GM06990 (cell line): ENCODE measurements around the gene ZNF787.

Experiments
- DNase-seq: peaks from one replicate; pipeline ENCODE4 v3.0.0-alpha.2; 2011; ENCODE audit not compliant: insufficient read length; ENCODE audit errors: extremely low read depth
- H3K27me3 ChIP-seq: replicated peaks from 2 replicates; pipeline ENCODE4 v1.6.0; 2011; ENCODE audit warnings: low read length; ENCODE audit not compliant: control insufficient read depth, insufficient read depth
- H3K36me3 ChIP-seq: 2 replicates; pipeline ENCODE4 v1.5.1; 2011; ENCODE audit warnings: low read length; ENCODE audit not compliant: control insufficient read depth, insufficient read depth
- H3K4me3 ChIP-seq: replicated peaks from 2 replicates; pipeline ENCODE4 v1.5.1; 2011; ENCODE audit warnings: low read depth, mild to moderate bottlenecking, control low read depth, low read length
- TF ChIP-seq, protein P1 (sequence below): IDR thresholded peaks from 2 replicates; pipeline ENCODE4 v1.5.1; 2011; ENCODE audit warnings: low read length, control low read depth, mild to moderate bottlenecking, inconsistent platforms; ENCODE audit not compliant: insufficient read depth, poor library complexity, severe bottlenecking

Gene ZNF787

DNA sequence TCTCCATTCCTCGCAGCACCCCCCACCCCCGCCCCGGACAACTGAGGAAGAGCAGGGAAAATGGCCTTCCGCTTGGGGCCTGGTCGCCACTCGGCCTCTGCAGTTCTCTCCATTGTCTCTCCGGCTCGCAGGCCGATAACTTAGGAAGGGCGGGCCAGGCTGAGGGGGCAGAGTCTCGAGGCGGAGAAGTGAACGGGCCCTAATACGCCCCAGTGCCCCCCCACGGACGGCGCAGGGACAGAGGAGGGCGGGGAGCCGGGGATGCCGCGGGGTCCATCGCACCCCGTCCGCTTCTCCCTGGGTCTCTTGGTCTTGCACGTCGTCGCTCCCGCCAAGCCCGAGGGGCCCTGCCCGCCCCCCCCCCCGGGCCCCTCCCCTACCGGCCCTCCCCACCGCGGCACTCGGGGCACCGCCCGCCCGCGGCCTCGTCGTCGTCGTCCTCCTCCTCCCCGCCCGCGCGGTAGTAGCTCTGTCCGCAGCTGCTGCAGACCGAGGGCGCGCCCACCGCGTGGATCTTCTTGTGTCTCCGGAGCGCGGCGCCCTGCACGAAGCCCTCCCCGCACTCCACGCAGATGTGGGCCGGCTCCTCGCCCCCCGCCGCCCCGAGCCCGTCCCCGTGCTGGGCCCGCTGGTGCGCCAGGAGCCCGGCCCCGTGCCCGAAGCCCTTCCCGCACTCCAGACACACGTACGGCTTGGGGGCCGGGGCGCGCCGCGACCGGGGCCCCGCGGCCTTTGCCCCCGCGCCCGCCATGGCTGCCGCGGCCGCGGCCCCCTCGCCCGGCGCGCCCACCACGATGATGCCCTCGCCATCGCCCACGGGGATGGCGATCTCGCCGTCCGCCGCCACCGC is 33.2 kb downstream of the ZNF787 start:
- Histone ChIP-seq H3K4me3 (no peak overlapping the region), H3K27me3 (no peaks in the 10 kb centered on the region), H3K36me3 (peaks cover 14% of the 10 kb centered on the region)
- TF ChIP-seq, protein P1, sequence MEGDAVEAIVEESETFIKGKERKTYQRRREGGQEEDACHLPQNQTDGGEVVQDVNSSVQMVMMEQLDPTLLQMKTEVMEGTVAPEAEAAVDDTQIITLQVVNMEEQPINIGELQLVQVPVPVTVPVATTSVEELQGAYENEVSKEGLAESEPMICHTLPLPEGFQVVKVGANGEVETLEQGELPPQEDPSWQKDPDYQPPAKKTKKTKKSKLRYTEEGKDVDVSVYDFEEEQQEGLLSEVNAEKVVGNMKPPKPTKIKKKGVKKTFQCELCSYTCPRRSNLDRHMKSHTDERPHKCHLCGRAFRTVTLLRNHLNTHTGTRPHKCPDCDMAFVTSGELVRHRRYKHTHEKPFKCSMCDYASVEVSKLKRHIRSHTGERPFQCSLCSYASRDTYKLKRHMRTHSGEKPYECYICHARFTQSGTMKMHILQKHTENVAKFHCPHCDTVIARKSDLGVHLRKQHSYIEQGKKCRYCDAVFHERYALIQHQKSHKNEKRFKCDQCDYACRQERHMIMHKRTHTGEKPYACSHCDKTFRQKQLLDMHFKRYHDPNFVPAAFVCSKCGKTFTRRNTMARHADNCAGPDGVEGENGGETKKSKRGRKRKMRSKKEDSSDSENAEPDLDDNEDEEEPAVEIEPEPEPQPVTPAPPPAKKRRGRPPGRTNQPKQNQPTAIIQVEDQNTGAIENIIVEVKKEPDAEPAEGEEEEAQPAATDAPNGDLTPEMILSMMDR = no peak
- no peak for DNase-seq

DNA sequence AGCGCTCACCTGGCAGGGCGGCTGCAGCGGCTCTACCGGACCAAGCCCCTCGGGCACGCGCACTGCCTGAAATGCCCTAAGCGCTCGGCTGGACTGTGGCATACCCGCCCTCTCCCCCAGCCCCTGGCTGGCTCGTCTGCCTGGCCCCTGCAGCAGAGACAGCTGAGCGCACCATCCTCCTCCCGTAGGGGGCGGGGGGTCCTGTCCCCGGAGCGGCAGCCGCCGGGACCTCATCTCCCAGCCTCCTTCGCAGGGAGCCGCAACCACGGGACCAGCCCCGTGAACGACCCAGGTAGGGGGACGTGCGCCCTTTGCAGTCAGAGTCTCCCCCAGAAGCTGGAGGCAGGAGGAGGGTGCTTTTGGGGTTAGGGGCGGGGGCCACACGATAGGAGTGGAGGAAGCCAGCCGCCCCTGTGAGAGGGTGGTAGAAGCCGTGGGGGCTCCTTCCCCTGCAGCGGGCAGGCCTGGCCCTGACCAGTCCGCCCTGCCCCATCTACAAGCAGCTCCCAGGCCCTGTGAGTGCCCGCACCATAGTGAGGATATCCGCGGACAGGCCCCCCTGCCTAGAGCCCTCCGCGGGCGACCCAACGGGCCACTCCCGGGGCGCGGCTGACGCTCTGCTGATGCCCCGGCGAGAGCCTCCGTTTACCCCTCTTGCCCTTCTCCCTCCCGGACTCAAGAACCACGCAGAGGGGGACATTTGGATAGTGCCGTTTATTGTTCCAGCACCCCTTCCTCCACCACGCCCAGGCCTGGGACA is 34.2 kb downstream of the ZNF787 start:
- Histone ChIP-seq H3K36me3 (peaks cover 12% of the 10 kb centered on the region), H3K4me3 (no peak overlapping the region), H3K27me3 (no peaks in the 10 kb centered on the region)
- TF ChIP-seq, protein P1 = no peak
- DNase-seq = no peak

DNA sequence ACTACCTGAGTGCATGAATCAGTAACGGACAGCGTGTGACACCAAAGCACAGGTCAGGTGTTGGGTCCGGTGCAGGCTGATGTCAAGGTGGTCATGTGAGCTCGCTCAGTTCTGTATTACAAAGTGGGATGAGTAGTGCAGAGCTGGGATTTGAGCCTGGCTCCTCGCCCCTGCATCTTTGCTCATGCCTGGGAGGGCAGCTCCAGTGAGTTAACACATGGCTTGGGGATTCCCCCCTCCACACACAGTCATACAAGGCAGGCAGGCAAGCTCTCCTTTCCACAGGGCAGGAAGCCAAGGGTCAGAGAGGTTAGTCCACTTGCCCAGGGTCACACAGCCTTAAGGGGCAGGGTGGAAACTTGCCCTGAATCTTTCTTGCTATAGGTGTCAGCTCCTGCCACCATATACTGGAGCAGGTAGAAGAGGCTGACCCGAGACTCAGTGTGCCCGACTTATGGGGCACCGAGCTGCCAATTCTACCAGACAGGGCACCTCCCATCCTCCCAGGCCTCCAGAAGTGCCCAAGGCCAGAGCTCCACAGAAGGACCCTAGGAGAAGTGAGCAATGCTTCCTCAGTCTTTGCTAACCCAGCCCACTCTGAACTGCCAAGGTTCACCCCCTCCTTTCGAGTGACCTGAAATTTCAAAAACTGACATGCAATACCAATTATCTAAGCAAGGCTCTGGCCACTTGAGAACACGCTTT is 35.4 kb downstream of the ZNF787 start:
- H3K36me3 ChIP-seq = peaks cover 8% of the 10 kb centered on the region
- H3K27me3 ChIP-seq = no peaks in the 10 kb centered on the region
- no peak for DNase-seq
- TF ChIP-seq, protein P1 = no peak
- no peak overlapping the region for H3K4me3 ChIP-seq

DNA sequence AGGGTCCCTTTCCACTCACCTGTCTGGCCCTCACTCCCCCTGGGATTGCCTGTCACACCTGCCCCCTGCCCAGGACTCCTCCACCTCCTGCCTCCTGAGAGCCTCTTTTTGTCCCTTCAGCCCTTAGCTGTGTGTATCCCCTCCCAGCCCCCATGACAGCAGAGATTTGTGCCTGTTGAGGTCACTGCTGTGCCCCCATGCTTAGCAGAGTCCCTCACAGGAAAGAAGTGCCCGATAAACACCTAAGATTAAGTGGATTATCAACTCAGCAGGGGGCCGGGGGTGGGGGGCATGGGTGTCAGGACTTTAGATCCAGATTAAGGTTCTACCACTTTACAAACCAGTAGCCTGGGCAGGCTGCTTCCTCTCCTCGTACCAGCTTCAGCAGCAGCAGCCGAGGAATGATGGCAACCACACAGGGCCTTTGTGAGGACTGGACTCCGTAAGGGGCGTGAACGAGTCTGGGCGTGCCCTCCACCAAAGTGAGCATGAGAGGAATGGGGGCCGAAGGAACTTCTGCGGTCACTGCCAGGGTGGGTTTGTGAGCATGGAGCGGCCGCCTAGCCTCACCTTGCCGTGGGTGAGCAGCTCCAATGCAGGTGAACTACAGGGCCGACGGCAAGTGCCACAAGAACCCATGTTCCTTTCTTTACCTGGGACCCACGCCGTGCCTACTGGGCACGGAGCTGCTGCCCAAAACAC is 36.1 kb downstream of the ZNF787 start:
- Histone ChIP-seq H3K27me3 (no peaks in the 10 kb centered on the region), H3K36me3 (peaks cover 7% of the 10 kb centered on the region; the same call in 1 of the 2 replicates), H3K4me3 (no peak overlapping the region)
- no peak for DNase-seq
- TF ChIP-seq, protein P1 = no peak

DNA sequence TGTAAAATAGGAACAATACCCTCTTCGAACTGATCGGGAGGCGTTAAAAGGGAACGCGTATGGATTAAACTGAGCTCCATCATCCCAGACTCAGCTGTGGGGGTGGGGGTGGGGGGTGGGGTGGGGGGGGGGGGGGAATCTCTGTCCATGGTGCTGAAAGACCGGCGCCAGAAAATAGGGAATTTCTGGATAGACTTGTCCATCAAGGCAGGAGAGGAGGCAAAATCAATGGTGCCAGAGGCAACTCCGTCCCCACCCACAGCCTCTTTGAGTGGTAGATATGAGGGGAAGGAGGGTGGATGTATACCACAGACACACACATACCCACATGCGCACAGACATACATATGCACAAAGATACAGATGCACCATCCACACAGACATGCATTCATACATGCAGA is 37.4 kb downstream of the ZNF787 start:
- H3K4me3 ChIP-seq = no peak overlapping the region
- H3K27me3 ChIP-seq = no peaks in the 10 kb centered on the region
- TF ChIP-seq, protein P1 = no peak
- no peak for DNase-seq
- H3K36me3 ChIP-seq = peaks cover 3% of the 10 kb centered on the region; the same call in 1 of the 2 replicates
